GM12892 (cell line): ENCODE measurements around the gene INTS3.
A peak's percentile ranks its signal among the peaks of the same experiment; 100 is the strongest.

Source experiments
- POLR2A ChIP-seq: IDR thresholded peaks from 2 replicates; pipeline ENCODE4 v1.6.1; 2011; ENCODE audit warnings: low read depth, low read length, control low read depth
- POLR2AphosphoS5 ChIP-seq: IDR thresholded peaks from 2 replicates; pipeline ENCODE4 v1.6.1; 2011; ENCODE audit warnings: low read depth, low read length, control low read depth
- TAF1 ChIP-seq: IDR thresholded peaks from 2 replicates; pipeline ENCODE4 v1.6.1; 2011; ENCODE audit warnings: low read depth, mild to moderate bottlenecking, control low read depth, low read length, borderline replicate concordance

- TF ChIP-seq POLR2AphosphoS5 (no peak), POLR2A (0 out of 2 replicates have a peak, but pooled peaks have one; percentile 42), TAF1 (no peak)
These were observed 63.3 kb downstream of the INTS3 start for GRCh38 chr1:153790966-153791647.
